BLaER1 treated with 17β-estradiol and CSF1 and Interleukin-3, amounts not matched to agents 10 nM and 100 nM (cell line): ENCODE measurements around the gene PPP4R3B.

Source experiments
- H3K27ac ChIP-seq, 11 experiments: shearing (Covaris generic); formaldehyde crosslinking; 2 replicates each; pipeline ENCODE4 v1.8.1; 2022
- H3K27me3 ChIP-seq, 11 experiments: shearing (Covaris generic); formaldehyde crosslinking; 2 replicates each; pipeline ENCODE4 v1.8.1; 2022
- H3K36me3 ChIP-seq, 11 experiments: shearing (Covaris generic); formaldehyde crosslinking; 2 replicates each; pipeline ENCODE4 v1.8.1; 2022
- H3K4me1 ChIP-seq, 10 experiments: shearing (Covaris generic); formaldehyde crosslinking; 2 replicates each; pipeline ENCODE4 v1.8.1; 2022
- H3K4me2 ChIP-seq, 11 experiments: shearing (Covaris generic); formaldehyde crosslinking; 2 replicates each; pipeline ENCODE4 v1.8.1; 2022
- H3K4me3 ChIP-seq, 10 experiments: shearing (Covaris generic); formaldehyde crosslinking; 2 replicates each; pipeline ENCODE4 v1.8.1; 2022
- H3K9ac ChIP-seq, 11 experiments: shearing (Covaris generic); formaldehyde crosslinking; 2 replicates each; pipeline ENCODE4 v1.8.1; 2022
- H3K9me3 ChIP-seq, 11 experiments: shearing (Covaris generic); formaldehyde crosslinking; replicated peaks in 1 of 11; 2 replicates each; pipeline ENCODE4 v1.8.1; 2022
- H4K20me1 ChIP-seq, 11 experiments: shearing (Covaris generic); formaldehyde crosslinking; 2 replicates each; pipeline ENCODE4 v1.8.1; 2022
- Cebpa-rat ChIP-seq, 11 experiments: shearing (Covaris generic); IDR thresholded peaks; 2 replicates each; pipeline ENCODE4 v1.8.1; 2022

Gene PPP4R3B

DNA sequence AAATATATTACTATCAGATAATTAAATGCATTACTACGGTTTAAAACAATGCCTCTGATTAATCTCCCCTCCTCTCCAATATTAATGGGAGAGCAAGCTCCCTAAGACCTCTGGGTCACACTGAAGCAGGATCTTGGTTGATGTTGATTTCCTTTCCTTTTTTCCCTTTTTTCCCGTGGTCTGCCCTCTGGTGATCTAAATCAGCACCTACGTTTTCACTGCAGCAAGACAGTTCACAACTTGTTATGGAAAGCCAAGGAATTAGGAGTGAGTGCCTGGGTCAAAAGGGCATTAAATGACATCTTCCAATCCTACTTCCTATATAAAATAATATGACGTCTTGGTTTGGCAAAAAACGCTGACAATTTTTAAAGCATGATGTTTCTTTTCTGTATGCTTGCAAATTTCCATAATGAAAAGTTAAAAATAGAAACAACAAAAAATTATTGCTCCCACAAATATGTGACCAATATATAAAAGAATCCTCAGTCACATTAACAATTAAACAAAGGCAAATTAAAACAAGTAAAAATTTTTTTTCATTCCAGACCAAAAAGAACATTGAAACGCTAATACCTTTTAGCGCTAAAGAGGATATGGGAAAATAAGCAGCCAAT, 105.8 kb downstream of the PPP4R3B start:
- H3K36me3 ChIP-seq, result no peaks in the 10 kb centered on the region
- no peak overlapping the region for H3K27ac ChIP-seq
- no peak overlapping the region for H3K9ac ChIP-seq
- no peaks in the 10 kb centered on the region for H3K9me3 ChIP-seq
- no peak overlapping the region for H3K4me3 ChIP-seq
- no peaks in the 10 kb centered on the region for H3K4me1 ChIP-seq
- no peaks in the 10 kb centered on the region for H4K20me1 ChIP-seq
- no peaks in the 10 kb centered on the region for H3K27me3 ChIP-seq
- no peak overlapping the region for H3K4me2 ChIP-seq
- no peak for TF ChIP-seq Cebpa-rat (IDR thresholded peaks at IDR 0.05)

GRCh38 chr2:55502590-55503141, 114.8 kb downstream of the PPP4R3B start:
- H3K4me2 ChIP-seq, result no peak overlapping the region
- H3K4me1 ChIP-seq, result peaks cover 0 to 19% (median 2%) of the 10 kb centered on the region in 10 experiments; a peak in 8 of 20 replicates
- H3K9me3 ChIP-seq, result no peaks in the 10 kb centered on the region
- H3K9ac ChIP-seq, result no peak overlapping the region
- H4K20me1 ChIP-seq, result no peaks in the 10 kb centered on the region
- no peaks in the 10 kb centered on the region for H3K27me3 ChIP-seq
- H3K36me3 ChIP-seq, result no peaks in the 10 kb centered on the region
- no peak for TF ChIP-seq Cebpa-rat (IDR thresholded peaks at IDR 0.05)
- H3K4me3 ChIP-seq, result no peak overlapping the region
- H3K27ac ChIP-seq, result no peak overlapping the region

GRCh38 chr2:55500025-55500424, 117.4 kb downstream of the PPP4R3B start:
- H3K27me3 ChIP-seq, result no peaks in the 10 kb centered on the region
- TF ChIP-seq Cebpa-rat (IDR thresholded peaks at IDR 0.05), result no peak

GRCh38 chr2:55498582-55498981, 118.8 kb downstream of the PPP4R3B start:
- H3K27me3 ChIP-seq, result no peaks in the 10 kb centered on the region

More at GRCh38 chr2:55500025-55500424, 117.4 kb downstream of the PPP4R3B start:
- peak overlapping the region in 2 of 11 experiments; percentile 6 to 36; a peak in 2 of 22 replicates for H3K27ac ChIP-seq
- no peak overlapping the region for H3K4me3 ChIP-seq
- H3K4me1 ChIP-seq, result peaks cover 0 to 19% (median 2%) of the 10 kb centered on the region in 10 experiments; a peak in 8 of 20 replicates
- no peaks in the 10 kb centered on the region for H4K20me1 ChIP-seq
- no peak overlapping the region for H3K9ac ChIP-seq
- H3K9me3 ChIP-seq, result no peaks in the 10 kb centered on the region; a peak in 1 of 22 replicates
- H3K4me2 ChIP-seq, result peak overlapping the region in 4 of 11 experiments; percentile 14 to 74 (median 60); a peak in 7 of 22 replicates
- H3K36me3 ChIP-seq, result no peaks in the 10 kb centered on the region

More at GRCh38 chr2:55498582-55498981, 118.8 kb downstream of the PPP4R3B start:
- H3K36me3 ChIP-seq, result no peaks in the 10 kb centered on the region
- no peaks in the 10 kb centered on the region; a peak in 1 of 22 replicates for H3K9me3 ChIP-seq
- TF ChIP-seq Cebpa-rat (IDR thresholded peaks at IDR 0.05), result no peak
- H3K4me3 ChIP-seq, result no peak overlapping the region
- no peak overlapping the region for H3K4me2 ChIP-seq
- H4K20me1 ChIP-seq, result no peaks in the 10 kb centered on the region
- H3K4me1 ChIP-seq, result peaks cover 0 to 19% (median 2%) of the 10 kb centered on the region in 10 experiments; a peak in 8 of 20 replicates
- no peak overlapping the region for H3K27ac ChIP-seq
- H3K9ac ChIP-seq, result no peak overlapping the region
